DOHH2 (cell line): Measurements from ENCODE around the gene C13orf42.
A peak's percentile ranks its signal among the peaks of the same experiment; 100 is the strongest.

ENCODE experiments used
- H3F3A ChIP-seq: fragments of 200-600 bp; sonication (generic), shearing (Covaris generic); 2 replicates; pipeline ENCODE4 v1.6.0; 2016; ENCODE audit warnings: antibody characterized with exemption, mild to moderate bottlenecking; ENCODE audit not compliant: control insufficient read depth, insufficient read depth
- H3K27ac ChIP-seq: fragments of 200-600 bp; sonication (generic); 2 replicates; pipeline ENCODE4 v1.5.1; 2014; ENCODE audit warnings: low read depth, mild to moderate bottlenecking, low read length, moderate library complexity
- H3K27me3 ChIP-seq: fragments of 200-600 bp; sonication (generic); 2 replicates; pipeline ENCODE4 v1.6.1; 2014; ENCODE audit warnings: mild to moderate bottlenecking, low read length, mixed read lengths; ENCODE audit not compliant: control insufficient read depth
- H3K36me3 ChIP-seq: fragments of 200-600 bp; sonication (generic); 2 replicates; pipeline ENCODE4 v1.6.1; 2014; ENCODE audit warnings: mild to moderate bottlenecking, low read length, moderate library complexity, mixed read lengths; ENCODE audit not compliant: control insufficient read depth
- H3K4me1 ChIP-seq: fragments of 200-600 bp; sonication (generic); 2 replicates; pipeline ENCODE4 v1.6.1; 2014; ENCODE audit warnings: mild to moderate bottlenecking, low read length, mixed read lengths; ENCODE audit not compliant: control insufficient read depth
- H3K4me2 ChIP-seq: fragments of 200-600 bp; sonication (generic); 2 replicates; pipeline ENCODE4 v1.6.0; 2014; ENCODE audit warnings: mild to moderate bottlenecking, low read length, moderate library complexity
- H3K4me3 ChIP-seq: fragments of 200-600 bp; sonication (generic); 2 replicates; pipeline ENCODE4 v1.5.1; 2014; ENCODE audit warnings: mild to moderate bottlenecking, low read length, mixed read lengths
- H3K79me2 ChIP-seq: fragments of 200-600 bp; sonication (generic); 2 replicates; pipeline ENCODE4 v1.6.1; 2014; ENCODE audit warnings: mild to moderate bottlenecking, low read length, mixed read lengths; ENCODE audit not compliant: control insufficient read depth
- H3K9me2 ChIP-seq: fragments of 200-600 bp; sonication (generic); replicated peaks from 2 replicates; pipeline ENCODE4 v1.6.1; 2014; ENCODE audit warnings: mild to moderate bottlenecking, low read length, mixed read lengths; ENCODE audit not compliant: control insufficient read depth
- H3K9me3 ChIP-seq: fragments of 200-600 bp; sonication (generic); 2 replicates; pipeline ENCODE4 v1.6.1; 2014; ENCODE audit warnings: antibody characterized with exemption, low read length, mixed read lengths; ENCODE audit not compliant: control insufficient read depth, insufficient read depth
- H4K20me1 ChIP-seq: fragments of 200-600 bp; sonication (generic); 2 replicates; pipeline ENCODE4 v1.6.0; 2014; ENCODE audit warnings: low read depth, mild to moderate bottlenecking, antibody characterized with exemption, low read length, moderate library complexity; ENCODE audit not compliant: control insufficient read depth, insufficient read depth
- EZH2phosphoT487 ChIP-seq: fragments of 200-600 bp; sonication (generic); IDR thresholded peaks from 2 replicates; pipeline ENCODE4 v1.6.1; 2017; ENCODE audit warnings: borderline replicate concordance, mild to moderate bottlenecking, antibody characterized with exemption, low read length, moderate library complexity, mixed read lengths
- TF ChIP-seq, protein P1 (sequence below): fragments of 200-600 bp; sonication (generic); IDR thresholded peaks from one replicate; pipeline ENCODE4 v1.5.1; 2014; ENCODE audit warnings: antibody characterized with exemption, mild to moderate bottlenecking, low read depth, low read length; ENCODE audit not compliant: poor library complexity, severe bottlenecking

Gene C13orf42

DNA sequence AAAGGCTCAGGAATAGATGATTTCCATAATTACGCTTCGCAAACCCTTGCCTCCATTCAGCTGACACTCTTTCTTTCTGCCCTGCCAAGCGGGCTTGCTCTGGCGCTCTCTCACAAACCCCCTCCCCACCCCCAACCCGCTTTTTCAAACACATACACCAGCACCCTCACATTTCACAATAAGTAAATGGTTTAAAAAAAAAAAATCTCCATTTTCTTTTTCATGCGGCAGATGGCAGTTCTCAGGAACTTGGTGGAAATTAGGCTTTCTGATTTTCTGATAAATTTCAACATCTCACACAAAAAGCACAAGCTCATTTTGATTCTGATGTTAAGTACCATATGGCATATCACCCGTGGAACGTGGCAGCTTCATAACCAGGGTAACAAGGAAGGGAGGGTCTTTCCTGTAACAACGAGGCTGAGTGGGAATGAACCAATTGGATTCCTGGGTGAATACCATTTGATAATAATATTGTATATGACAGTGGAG lies 43.8 kb downstream of the C13orf42 start:
- no peaks in the 10 kb centered on the region for H3K36me3 ChIP-seq
- no peak for TF ChIP-seq EZH2phosphoT487
- TF ChIP-seq, protein P1, sequence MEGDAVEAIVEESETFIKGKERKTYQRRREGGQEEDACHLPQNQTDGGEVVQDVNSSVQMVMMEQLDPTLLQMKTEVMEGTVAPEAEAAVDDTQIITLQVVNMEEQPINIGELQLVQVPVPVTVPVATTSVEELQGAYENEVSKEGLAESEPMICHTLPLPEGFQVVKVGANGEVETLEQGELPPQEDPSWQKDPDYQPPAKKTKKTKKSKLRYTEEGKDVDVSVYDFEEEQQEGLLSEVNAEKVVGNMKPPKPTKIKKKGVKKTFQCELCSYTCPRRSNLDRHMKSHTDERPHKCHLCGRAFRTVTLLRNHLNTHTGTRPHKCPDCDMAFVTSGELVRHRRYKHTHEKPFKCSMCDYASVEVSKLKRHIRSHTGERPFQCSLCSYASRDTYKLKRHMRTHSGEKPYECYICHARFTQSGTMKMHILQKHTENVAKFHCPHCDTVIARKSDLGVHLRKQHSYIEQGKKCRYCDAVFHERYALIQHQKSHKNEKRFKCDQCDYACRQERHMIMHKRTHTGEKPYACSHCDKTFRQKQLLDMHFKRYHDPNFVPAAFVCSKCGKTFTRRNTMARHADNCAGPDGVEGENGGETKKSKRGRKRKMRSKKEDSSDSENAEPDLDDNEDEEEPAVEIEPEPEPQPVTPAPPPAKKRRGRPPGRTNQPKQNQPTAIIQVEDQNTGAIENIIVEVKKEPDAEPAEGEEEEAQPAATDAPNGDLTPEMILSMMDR: no peak
- peaks cover 10% of the 10 kb centered on the region; the same call in 1 of the 2 replicates for H3K27me3 ChIP-seq
- H3F3A ChIP-seq: no peaks in the 10 kb centered on the region
- H3K9me3 ChIP-seq: no peaks in the 10 kb centered on the region
- no peaks in the 10 kb centered on the region for H4K20me1 ChIP-seq
- no peak overlapping the region for H3K4me3 ChIP-seq
- no peak overlapping the region for H3K27ac ChIP-seq
- H3K79me2 ChIP-seq: no peaks in the 10 kb centered on the region
- no peaks in the 10 kb centered on the region for H3K9me2 ChIP-seq
- no peak overlapping the region for H3K4me2 ChIP-seq
- peaks cover 6% of the 10 kb centered on the region for H3K4me1 ChIP-seq

DNA sequence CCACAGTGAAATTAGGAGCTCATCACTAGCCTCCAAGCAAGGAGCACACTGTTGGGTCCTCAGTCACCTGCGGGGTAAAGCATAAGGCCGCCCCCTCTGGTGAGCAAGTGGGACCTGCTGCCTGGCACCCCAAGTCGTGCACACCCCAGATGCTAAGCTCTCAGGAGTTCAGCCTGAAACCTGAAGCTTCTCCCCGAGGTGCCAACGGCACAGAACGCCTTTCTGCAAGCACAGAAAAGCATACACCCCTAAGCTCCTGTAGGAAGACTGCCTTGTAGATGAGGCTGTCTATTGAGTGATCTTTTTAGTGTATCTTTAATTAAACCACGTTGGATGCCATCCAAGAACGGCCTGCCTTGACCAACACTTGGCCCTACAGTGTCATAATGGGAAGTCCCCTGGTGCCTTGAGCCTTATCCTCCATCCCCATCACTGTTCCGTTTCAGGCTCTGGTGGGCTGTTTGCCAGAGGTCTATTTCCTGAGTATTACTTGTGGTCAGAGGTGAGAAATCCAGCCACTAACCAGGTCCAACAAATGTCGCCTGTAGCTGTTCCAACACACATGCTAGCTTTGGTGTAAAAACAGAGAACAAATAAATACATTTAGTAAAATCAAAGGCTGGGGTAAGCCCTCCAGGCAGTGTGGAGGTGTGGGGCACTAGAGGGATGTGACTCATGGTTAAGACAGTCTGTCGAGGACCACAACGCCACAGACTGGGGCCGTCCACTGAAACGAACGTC lies 44.8 kb downstream of the C13orf42 start:
- no peaks in the 10 kb centered on the region for H3K9me2 ChIP-seq
- no peaks in the 10 kb centered on the region for H3K9me3 ChIP-seq
- no peaks in the 10 kb centered on the region for H3K79me2 ChIP-seq
- no peaks in the 10 kb centered on the region for H3F3A ChIP-seq
- H3K36me3 ChIP-seq: no peaks in the 10 kb centered on the region
- H3K4me3 ChIP-seq: no peak overlapping the region
- no peak for TF ChIP-seq EZH2phosphoT487
- TF ChIP-seq, protein P1: peak; percentile 10
- H3K4me1 ChIP-seq: peaks cover 6% of the 10 kb centered on the region
- peaks cover 10% of the 10 kb centered on the region; the same call in 1 of the 2 replicates for H3K27me3 ChIP-seq
- no peak overlapping the region for H3K27ac ChIP-seq
- no peak overlapping the region for H3K4me2 ChIP-seq
- no peaks in the 10 kb centered on the region for H4K20me1 ChIP-seq

DNA sequence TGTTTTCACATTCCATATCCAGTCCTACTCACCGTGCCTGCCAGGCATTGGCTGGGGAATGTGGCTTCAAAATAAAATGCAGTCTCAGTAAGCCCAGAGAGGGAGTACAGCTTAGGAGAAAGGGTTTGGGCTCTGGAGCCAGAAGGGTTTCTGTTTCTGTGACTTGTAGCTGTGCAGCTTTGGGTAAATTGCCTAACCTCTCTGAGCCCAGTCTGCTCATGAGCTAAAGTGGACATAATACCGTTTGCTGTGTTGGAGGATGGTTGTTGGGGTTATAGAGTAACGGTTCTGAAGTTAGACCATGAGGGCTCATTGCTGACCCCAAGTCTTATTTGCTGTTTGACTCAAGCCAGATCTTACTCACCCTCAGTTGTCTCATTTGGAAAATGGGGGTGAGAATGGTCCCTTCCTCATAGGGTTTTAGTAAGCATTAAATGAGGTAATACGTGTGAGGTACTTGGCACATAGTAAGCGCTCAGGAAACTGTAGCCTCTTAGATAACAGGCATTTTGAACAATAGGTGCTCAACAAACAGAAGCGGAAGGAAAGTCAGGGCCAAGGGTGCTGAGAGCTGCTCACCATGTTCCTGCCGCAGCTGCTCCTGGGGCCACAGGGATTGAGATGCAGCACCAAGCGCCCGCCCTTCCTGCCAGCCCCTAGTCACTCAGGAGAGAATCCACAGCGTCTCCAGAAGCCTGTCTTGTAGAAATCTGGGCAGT lies 45.5 kb downstream of the C13orf42 start:
- no peak overlapping the region for H3K27ac ChIP-seq
- H3K36me3 ChIP-seq: no peaks in the 10 kb centered on the region
- H3K4me3 ChIP-seq: no peak overlapping the region
- no peaks in the 10 kb centered on the region for H3K9me3 ChIP-seq
- H3K79me2 ChIP-seq: no peaks in the 10 kb centered on the region
- H3K4me2 ChIP-seq: no peak overlapping the region
- no peaks in the 10 kb centered on the region for H4K20me1 ChIP-seq
- peaks cover 6% of the 10 kb centered on the region for H3K4me1 ChIP-seq
- peaks cover 10% of the 10 kb centered on the region; the same call in 1 of the 2 replicates for H3K27me3 ChIP-seq
- H3K9me2 ChIP-seq: no peaks in the 10 kb centered on the region
- no peaks in the 10 kb centered on the region for H3F3A ChIP-seq
- TF ChIP-seq, protein P1: no peak
- no peak for TF ChIP-seq EZH2phosphoT487
